Kidney (tissue), 14 donors: ENCODE data around the gene ZNF653. TPM values are rescaled to one million over a fixed set of nuclear protein-coding genes. Genes with fewer than 3 reads are reported as not detected.
A peak's percentile ranks its signal among the peaks of the same experiment; 100 is the strongest.

ENCODE experiments used
- DNase-seq, 5 donors: peaks; one replicate each; pipeline ENCODE4 v3.0.0-alpha.2; 2013 to 2020
- FAIRE-seq: peaks from 2 replicates; lab custom pipeline; 2012; peaks lifted over from hg19 to GRCh38; lab: Jason Lieb, UNC
- H3K27ac ChIP-seq, 2 donors: one replicate each; pipeline ENCODE4 v1.7.0; 2013; ENCODE audit warnings: low read depth in 2 of 2, low read length in 2 of 2, inconsistent platforms in 1 of 2
- H3K27me3 ChIP-seq: one replicate; pipeline ENCODE4 v1.7.1; 2013; ENCODE audit warnings: low read length, inconsistent platforms; ENCODE audit not compliant: control insufficient read depth, insufficient read depth
- H3K36me3 ChIP-seq, 3 donors: one replicate each; pipeline versions ENCODE4 v1.7.0 to v1.7.1; 2013; ENCODE audit warnings: low read length in 3 of 3, control low read depth in 1 of 3, inconsistent platforms in 1 of 3; ENCODE audit not compliant: insufficient read depth in 3 of 3, control insufficient read depth in 2 of 3
- H3K4me1 ChIP-seq, 3 donors: one replicate each; pipeline versions ENCODE4 v1.7.0 to v1.7.1; 2013; ENCODE audit warnings: low read length in 3 of 3, inconsistent platforms in 1 of 3, low read depth in 1 of 3; ENCODE audit not compliant: control insufficient read depth in 2 of 3, insufficient read depth in 2 of 3
- H3K4me3 ChIP-seq, 3 donors: one replicate each; pipeline versions ENCODE4 v1.7.0 to v1.8.1; 2013; ENCODE audit warnings: low read length in 3 of 3, control low read depth in 1 of 3, inconsistent platforms in 1 of 3
- H3K9ac ChIP-seq, 3 donors: one replicate each; pipeline versions ENCODE4 v1.7.0 to v1.7.1; 2013; ENCODE audit warnings: low read length in 3 of 3, control low read depth in 1 of 3, inconsistent platforms in 1 of 3
- H3K9me3 ChIP-seq, 3 donors: one replicate each; pipeline versions ENCODE4 v1.7.0 to v1.7.1; 2013; ENCODE audit warnings: low read length in 3 of 3, control low read depth in 1 of 3, inconsistent platforms in 1 of 3; ENCODE audit not compliant: control insufficient read depth in 2 of 3, insufficient read depth in 1 of 3
- CTCF ChIP-seq: IDR thresholded peaks from 3 replicates; pipeline ENCODE4 v1.5.1; 2012; ENCODE audit warnings: mild to moderate bottlenecking, moderate library complexity, borderline replicate concordance; ENCODE audit not compliant: insufficient read depth; ENCODE audit errors: extremely low read depth
- intact Hi-C: fragments of 100-400 bp; cut with DNase I; formaldehyde crosslinking; loops from one replicate; pipeline ENCODE4 v1.11.1; 2022
- polyA plus RNA-seq: library from polyadenylated mRNA; stranded (reverse); fragments of 350-450 nt; fragmentation: Illumina TruSeq; extraction: RNeasy Lipid Tissue Mini Kit (QIAGEN cat#74804); gene quantifications from one replicate; pipeline ENCODE4 v1.2.3, GENCODE V29; 2014; ENCODE audit warnings: low read depth, low replicate concordance; ENCODE audit not compliant: insufficient read depth
- total RNA-seq: library from RNA; stranded (reverse); fragmentation: NEBNext Ultra II Directional; extraction: Animal tissue kit (Norgen Biotek cat#: 25700); gene quantifications from one replicate; pipeline ENCODE4 v1.2.1, GENCODE V29; 2021
- donor health status: control.
- donor health status: control.
- donor health status: control.
- donor health status: control.
- donor health status: control.
- donor health status: DM: yes; HTN: yes; CAD: no.
- donor health status: Normal renal cell carcinoma (clear cell type).

ZNF653 gene
- total and polyA plus RNA-seq, 2 donors from 2014 or later, result 10.8 to 11.5 TPM

DNA sequence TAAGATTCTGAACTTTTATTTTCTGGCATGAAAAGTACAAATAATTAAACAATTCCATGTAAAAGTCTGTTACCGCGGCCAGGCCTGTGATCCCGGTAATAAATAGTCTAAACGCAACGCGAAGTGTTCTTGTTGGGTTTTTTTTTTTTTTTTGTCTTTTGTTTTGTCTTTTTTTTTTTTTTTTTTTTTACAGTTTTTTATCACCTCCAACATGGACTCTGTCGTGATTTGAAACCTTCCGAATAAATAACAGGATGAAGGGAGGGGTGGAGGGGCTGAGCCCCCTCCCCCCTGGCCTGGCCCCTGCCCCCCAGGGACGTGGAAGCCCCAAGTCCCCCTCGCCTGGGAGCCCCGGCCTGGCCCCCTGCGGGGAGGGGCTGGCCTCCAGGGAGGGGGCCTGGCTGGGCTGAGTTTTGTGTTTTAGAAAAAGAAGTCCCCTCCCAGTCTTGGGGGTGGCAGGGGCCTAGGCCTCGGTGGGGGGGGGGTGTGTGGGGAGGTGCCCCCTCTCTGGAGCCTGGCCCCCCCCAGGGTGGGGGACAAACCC is 54.2 kb downstream of the ZNF653 start:
- DNase-seq, result no peak

DNA sequence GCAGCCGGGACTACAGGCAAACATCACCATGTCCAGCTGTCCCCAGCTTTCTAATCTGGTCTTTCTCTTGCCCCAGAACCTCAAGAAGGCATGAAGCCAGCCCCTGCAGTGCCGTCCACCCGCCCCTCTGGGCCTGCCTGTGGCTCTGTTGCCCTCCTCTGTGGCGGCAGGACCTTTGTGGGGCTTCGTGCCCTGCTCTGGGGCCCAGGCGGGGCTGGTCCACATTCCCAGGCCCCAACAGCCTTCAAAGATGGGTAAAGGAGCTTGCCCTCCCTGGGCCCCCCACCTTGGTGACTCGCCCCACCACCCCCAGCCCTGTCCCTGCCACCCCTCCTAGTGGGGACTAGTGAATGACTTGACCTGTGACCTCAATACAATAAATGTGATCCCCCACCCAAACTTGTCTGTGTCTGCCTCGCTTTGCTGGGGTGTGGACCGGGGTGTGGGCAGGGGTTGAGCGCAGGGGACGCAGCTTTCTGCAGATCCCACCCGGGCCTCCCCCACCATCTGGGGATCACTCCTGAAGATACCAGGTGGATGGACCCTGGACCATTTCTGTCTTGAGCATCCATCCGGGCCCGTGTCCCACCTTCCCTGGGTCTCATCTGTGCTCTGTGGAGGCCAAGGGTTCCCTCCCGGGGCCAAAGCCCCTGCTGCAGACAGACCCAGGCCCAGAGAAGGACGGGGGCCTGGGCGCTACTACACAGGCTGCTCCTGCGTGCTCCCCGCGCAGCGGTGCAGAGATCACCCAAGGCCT is 54.9 kb downstream of the ZNF653 start:
- H3K36me3 ChIP-seq, result peaks cover 0 to 6% (median 3%) of the 10 kb centered on the region in 3 donors

More for the DNA sequence above, 54.2 kb downstream of the ZNF653 start:
- no peaks in the 10 kb centered on the region for H3K9me3 ChIP-seq
- intact Hi-C loops, result no loop called here
- no peak overlapping the region for H3K4me3 ChIP-seq
- no peaks in the 10 kb centered on the region for H3K27me3 ChIP-seq
- TF ChIP-seq CTCF, result no peak
- H3K4me1 ChIP-seq, result no peaks in the 10 kb centered on the region
- H3K36me3 ChIP-seq, result peaks cover 0 to 6% (median 3%) of the 10 kb centered on the region in 3 donors
- H3K9ac ChIP-seq, result no peak overlapping the region
- no peak for FAIRE-seq
- no peak overlapping the region for H3K27ac ChIP-seq

DNA sequence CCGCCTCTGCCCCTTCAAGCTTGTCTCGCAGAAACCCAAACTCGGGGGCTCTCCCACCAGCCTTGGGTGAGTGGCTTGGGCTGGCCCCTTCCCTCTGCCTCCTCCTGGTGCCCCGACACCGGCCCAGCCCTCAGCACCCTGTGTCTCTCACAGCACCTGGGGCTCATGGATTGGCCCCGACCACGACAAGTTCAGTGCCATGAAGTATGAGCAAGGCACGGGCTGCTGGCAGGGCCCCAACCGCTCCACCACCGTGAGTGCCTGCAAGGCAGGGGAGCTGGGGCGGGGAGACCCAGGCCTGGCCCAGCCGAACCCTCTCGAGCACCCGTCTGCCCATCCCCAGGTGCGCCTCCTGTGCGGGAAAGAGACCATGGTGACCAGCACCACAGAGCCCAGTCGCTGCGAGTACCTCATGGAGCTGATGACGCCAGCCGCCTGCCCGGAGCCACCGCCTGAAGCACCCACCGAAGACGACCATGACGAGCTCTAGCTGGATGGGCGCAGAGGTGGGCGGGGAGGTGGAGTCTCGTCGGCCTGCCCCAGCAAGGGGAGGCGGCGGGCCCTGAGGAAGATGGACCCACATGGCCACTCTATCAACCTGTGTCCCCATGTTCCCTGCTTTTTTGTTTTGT is 56.6 kb downstream of the ZNF653 start:
- TF ChIP-seq CTCF, result no peak
- DNase-seq (peak in 1 of 5 donors; percentile 75), FAIRE-seq (no peak)
- Histone ChIP-seq H3K4me1 (no peaks in the 10 kb centered on the region), H3K27ac (no peak overlapping the region), H3K9me3 (no peaks in the 10 kb centered on the region), H3K9ac (no peak overlapping the region), H3K27me3 (no peaks in the 10 kb centered on the region), H3K36me3 (peaks cover 0 to 6% (median 3%) of the 10 kb centered on the region in 3 donors), H3K4me3 (no peak overlapping the region)
- intact Hi-C loops, result no loop called here

More for the DNA sequence above, 54.9 kb downstream of the ZNF653 start:
- Histone ChIP-seq H3K4me1 (no peaks in the 10 kb centered on the region), H3K27ac (no peak overlapping the region), H3K9me3 (no peaks in the 10 kb centered on the region), H3K4me3 (no peak overlapping the region), H3K27me3 (no peaks in the 10 kb centered on the region), H3K9ac (no peak overlapping the region)
- DNase-seq, result no peak
- TF ChIP-seq CTCF, result no peak
- intact Hi-C loops, result no loop called here
- no peak for FAIRE-seq
